ENCODE data around the gene CEP170B. TPM values are rescaled to one million over a fixed set of nuclear protein-coding genes. Genes with fewer than 3 reads are reported as not detected.

The CEP170B gene
- total RNA-seq, 1 donor from 2014 or later = 1.6 TPM

DNA sequence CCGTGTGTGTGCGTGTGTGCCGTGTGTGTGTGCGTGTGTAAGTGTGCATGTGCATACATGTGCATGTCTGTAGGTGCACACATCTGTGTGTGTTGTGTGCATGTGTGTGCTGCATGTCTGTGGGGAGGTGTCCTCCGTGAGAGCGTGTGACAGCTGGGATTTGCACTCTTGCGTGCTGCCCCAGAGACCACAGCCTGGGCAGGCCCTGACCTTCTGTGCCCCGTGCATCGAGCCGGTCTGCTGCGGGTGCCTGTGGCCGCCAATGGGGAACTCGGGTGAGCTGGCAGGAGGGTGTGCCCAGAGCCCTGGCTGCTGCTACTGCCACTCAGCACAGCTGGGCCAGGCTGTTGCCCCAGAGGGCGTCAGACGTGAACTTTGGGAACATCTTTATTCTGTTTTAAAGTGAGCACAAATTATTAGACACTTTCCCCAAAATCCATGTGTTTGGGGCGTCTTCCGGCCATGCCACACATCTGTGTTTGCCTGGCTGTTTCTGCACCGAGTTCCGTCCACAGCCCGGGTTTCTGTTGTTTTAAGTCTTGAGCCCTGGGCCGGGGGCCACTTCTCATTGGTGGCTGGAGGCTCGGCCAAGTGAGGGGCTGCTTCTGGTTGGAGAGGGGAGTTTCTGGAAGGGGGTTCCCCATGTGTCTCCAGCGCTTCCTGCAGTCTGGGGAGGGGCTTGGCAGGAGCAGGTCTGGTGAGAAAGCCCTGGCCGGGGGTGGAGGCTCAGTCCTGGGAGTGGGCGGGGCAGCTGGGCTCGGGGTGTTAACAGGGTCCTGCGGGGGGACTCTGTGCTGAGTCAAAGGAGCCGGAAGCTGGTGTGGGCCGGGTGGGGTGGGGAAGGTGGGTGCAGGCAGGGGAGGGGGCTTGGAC, 7.6 kb downstream of the CEP170B start:
- no peak for ATAC-seq (ENCODE audit: low read depth)
- no peaks in the 10 kb centered on the region for H3K9me3 Mint-ChIP-seq
- intact Hi-C loops (cut with micrococcal nuclease) = no loop called here

DNA sequence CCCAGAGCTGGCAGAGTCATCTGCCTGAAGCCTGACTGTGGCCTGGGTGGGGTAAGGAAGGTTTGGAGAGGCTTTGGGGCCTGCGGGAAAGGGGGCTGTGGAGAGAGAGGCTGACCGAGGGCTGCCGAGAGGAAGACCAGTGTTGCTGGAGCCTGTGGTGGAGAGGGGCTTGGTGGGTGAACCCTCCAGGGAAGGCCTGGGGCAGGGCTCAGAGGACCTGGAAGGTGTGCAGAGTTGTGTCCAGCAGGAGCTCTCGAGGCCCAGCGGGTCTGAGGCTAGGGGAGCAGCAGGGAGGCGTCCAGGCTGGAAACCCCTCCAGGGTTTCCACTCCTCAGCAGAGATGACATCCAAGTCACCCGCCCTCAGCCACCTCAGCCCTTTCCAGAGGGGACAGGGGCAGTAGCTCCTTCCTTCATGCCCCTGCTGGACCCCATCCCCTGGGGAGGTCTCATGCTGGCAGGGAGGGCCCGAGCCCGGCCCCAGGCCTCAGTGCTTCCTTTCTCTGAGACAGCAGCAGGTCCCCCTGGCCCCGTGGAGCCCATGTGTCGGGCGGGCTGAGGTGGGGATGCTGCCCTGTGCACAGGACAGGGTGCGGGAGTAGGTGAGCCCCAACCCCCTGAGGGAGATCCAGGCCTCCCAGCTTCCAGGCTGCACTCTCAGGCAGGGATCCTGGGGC, 8.4 kb downstream of the CEP170B start:
- ChIA-PET POLR2A (no interaction called here), CTCF (no interaction called here)
- DNase-seq (no peak), ATAC-seq (ENCODE audit: low read depth) (no peak)
- Mint-ChIP-seq H3K27me3 (peaks cover 17% of the 10 kb centered on the region), H3K27ac (no peak overlapping the region), H3K9me3 (no peaks in the 10 kb centered on the region), H3K4me1 (peaks cover 10% of the 10 kb centered on the region), H3K4me3 (no peak overlapping the region), H3K36me3 (ENCODE audit: low read depth) (no peaks in the 10 kb centered on the region)
- intact Hi-C loops (cut with micrococcal nuclease) = no loop called here
- TF ChIP-seq, protein P1, sequence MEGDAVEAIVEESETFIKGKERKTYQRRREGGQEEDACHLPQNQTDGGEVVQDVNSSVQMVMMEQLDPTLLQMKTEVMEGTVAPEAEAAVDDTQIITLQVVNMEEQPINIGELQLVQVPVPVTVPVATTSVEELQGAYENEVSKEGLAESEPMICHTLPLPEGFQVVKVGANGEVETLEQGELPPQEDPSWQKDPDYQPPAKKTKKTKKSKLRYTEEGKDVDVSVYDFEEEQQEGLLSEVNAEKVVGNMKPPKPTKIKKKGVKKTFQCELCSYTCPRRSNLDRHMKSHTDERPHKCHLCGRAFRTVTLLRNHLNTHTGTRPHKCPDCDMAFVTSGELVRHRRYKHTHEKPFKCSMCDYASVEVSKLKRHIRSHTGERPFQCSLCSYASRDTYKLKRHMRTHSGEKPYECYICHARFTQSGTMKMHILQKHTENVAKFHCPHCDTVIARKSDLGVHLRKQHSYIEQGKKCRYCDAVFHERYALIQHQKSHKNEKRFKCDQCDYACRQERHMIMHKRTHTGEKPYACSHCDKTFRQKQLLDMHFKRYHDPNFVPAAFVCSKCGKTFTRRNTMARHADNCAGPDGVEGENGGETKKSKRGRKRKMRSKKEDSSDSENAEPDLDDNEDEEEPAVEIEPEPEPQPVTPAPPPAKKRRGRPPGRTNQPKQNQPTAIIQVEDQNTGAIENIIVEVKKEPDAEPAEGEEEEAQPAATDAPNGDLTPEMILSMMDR (IDR thresholded peaks at IDR 0.05) = no peak

More for the DNA sequence above, 7.6 kb downstream of the CEP170B start:
- no peaks in the 10 kb centered on the region for H3K36me3 Mint-ChIP-seq (ENCODE audit: low read depth)
- peaks cover 10% of the 10 kb centered on the region for H3K4me1 Mint-ChIP-seq
- no peak overlapping the region for H3K4me3 Mint-ChIP-seq
- no peak for DNase-seq
- H3K27me3 Mint-ChIP-seq = peaks cover 22% of the 10 kb centered on the region
- CTCF ChIA-PET = no interaction called here
- TF ChIP-seq, protein P1 (IDR thresholded peaks at IDR 0.05) = no peak
- no peak overlapping the region for H3K27ac Mint-ChIP-seq
- POLR2A ChIA-PET = no interaction called here

DNA sequence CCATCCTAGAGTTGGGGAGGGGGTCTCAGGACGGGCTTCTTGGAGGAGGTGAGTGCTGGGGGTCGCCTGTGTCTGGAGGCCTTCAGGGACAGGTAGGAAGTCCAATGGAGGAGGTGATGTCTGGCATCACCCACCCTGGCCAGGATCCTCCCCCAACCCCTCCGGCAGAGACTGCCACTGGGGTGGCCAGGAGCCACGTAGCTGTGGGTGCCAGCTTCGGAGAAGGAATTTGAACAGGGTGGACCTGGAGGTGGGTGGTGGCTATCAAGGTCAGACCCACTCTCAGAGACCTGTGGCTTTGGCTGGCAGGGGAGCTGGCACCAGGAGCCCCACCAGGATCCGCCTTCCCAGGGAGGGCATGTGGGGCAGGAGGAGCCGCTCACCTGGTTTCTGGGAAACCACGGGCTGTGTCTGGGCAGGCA, 9.1 kb downstream of the CEP170B start:
- ChIA-PET CTCF (no interaction called here), POLR2A (no interaction called here)
- Mint-ChIP-seq H3K27me3 (peaks cover 15% of the 10 kb centered on the region), H3K9me3 (no peaks in the 10 kb centered on the region), H3K27ac (no peak overlapping the region), H3K4me3 (no peak overlapping the region), H3K4me1 (peaks cover 10% of the 10 kb centered on the region), H3K36me3 (ENCODE audit: low read depth) (no peaks in the 10 kb centered on the region)
- intact Hi-C loops (cut with micrococcal nuclease) = no loop called here
- ATAC-seq (ENCODE audit: low read depth) (no peak), DNase-seq (no peak)
- TF ChIP-seq, protein P1 (IDR thresholded peaks at IDR 0.05) = no peak

DNA sequence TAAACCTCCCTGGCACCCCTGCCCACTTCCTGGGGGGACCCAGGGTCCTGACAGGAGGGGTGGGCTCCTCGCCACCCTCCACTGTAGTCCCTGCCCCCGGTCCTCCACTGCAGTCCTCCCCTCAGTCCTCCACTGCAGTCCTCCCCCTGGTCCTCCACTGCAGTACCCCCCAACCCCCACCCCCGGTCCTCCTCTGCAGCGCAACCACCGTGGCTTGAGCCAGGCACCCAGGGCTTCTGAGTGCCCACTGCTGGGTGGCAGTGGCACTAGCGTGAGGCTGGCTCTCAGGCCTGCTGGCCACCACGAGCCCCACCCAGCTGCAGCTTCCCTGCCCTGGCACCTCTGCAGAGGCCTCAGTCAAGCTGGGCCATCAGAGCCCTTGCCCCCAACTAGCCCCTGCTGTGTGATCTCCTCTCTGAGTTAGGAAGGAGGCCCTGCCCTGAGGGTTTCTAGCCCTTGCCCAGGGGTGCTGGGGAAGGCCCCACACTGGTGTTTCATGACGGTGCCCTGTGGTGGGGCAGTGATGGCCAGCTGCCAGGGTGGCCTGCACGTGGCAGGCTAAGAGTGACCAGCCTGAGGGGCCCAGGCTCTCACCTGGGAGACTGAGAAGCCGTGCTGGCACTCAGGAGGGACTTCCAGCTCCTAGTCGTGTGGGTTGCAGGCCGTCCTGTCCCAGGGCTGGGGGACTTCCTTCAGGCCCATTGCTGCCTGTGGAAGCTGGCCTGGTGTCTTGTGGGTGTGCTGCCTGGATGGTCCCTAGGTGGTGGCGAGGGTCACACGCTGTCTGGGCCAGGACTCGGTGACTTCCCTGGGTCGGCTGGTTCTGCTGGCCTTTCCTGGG, 9.7 kb downstream of the CEP170B start:
- Mint-ChIP-seq H3K4me3 (no peak overlapping the region), H3K27me3 (peaks cover 13% of the 10 kb centered on the region), H3K9me3 (no peaks in the 10 kb centered on the region), H3K27ac (no peak overlapping the region), H3K4me1 (peaks cover 10% of the 10 kb centered on the region), H3K36me3 (ENCODE audit: low read depth) (no peaks in the 10 kb centered on the region)
- intact Hi-C loops (cut with micrococcal nuclease) = no loop called here
- no peak for DNase-seq
- TF ChIP-seq, protein P1 (IDR thresholded peaks at IDR 0.05) = no peak
- no peak for ATAC-seq (ENCODE audit: low read depth)
- POLR2A ChIA-PET = no interaction called here
- CTCF ChIA-PET = no interaction called here

DNA sequence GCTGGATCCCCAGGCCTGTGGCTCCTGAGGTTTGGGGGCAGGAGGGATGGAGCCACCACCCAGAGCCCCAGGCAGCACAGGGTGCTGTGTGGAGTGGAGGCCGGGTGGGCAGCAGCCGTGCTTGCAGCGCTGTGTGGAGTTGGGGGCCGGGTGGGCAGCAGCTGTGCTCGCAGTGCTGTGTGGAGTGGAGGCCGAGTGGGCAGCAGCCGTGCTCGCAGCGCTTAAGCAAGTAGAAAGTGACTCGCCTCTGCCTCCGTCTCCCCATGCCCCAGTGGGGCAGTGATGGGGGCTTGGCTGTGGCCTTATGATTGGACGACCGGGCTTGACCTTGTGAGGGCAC, 10.3 kb downstream of the CEP170B start:
- Mint-ChIP-seq H3K36me3 (ENCODE audit: low read depth) (no peaks in the 10 kb centered on the region), H3K4me1 (peaks cover 10% of the 10 kb centered on the region), H3K27ac (no peak overlapping the region), H3K9me3 (no peaks in the 10 kb centered on the region), H3K27me3 (peaks cover 10% of the 10 kb centered on the region), H3K4me3 (no peak overlapping the region)
- ChIA-PET CTCF (no interaction called here), POLR2A (no interaction called here)
- TF ChIP-seq, protein P1 (IDR thresholded peaks at IDR 0.05) = no peak
- intact Hi-C loops (cut with micrococcal nuclease) = no loop called here
- DNase-seq = no peak
- ATAC-seq (ENCODE audit: low read depth) = no peak
